PC-9 (cell line): ENCODE measurements around the gene FBXO45.

Source experiments
- CTCF ChIP-seq: fragments of 200-600 bp; sonication (generic); conservative IDR thresholded peaks from 2 replicates; pipeline ENCODE4 v1.6.1; 2017; ENCODE audit warnings: mixed run types, antibody characterized with exemption, mild to moderate bottlenecking, moderate library complexity
- EZH2 ChIP-seq: fragments of 200-600 bp; sonication (generic); IDR thresholded peaks from 2 replicates; pipeline ENCODE4 v1.8.0; 2017; ENCODE audit warnings: antibody characterized with exemption, low read depth

DNA sequence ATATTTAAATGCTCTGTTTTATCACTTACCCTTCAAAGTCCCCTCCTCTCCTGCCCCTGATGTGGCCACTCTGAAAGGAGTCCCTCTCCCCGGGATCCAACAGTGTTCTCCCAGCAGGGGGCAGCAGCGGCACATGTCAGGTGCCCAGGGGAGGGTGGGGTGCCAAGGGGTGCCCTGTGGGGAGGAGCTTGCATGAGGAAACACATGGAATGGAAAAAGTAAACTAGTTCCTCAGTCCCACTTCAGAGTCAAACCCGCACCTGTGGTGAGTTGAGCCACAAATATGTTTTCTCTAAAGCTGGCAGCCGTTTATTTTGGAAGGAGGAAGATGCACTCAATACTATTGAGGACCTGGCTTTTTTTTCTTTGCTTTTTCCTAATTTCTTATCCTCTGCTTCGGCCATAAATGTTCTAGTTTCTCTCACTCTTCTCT is 40.9 kb downstream of the FBXO45 start:
- TF ChIP-seq CTCF (peak; percentile 100), EZH2 (no peak)
